ENCODE measurements around the gene ANKRD9.

Gene ANKRD9

GRCh38 chr14:102496331-102496691 is 13.3 kb downstream of the ANKRD9 start:
- Histone ChIP-seq H3K9ac (ENCODE audit: low read length) (no peak overlapping the region), H3K27ac (ENCODE audit: low read depth, low read length) (no peak overlapping the region), H3K36me3 (ENCODE audit: low read length) (no peaks in the 10 kb centered on the region), H3F3A (ENCODE audit: insufficient read depth) (no peaks in the 10 kb centered on the region), H3K9me3 (ENCODE audit: insufficient read depth, low read length) (no peaks in the 10 kb centered on the region), H2AFZ (ENCODE audit: low read depth, low read length, severe bottlenecking) (no peak overlapping the region), H4K20me1 (ENCODE audit: low read depth, low read length) (no peaks in the 10 kb centered on the region), H3K4me3 (ENCODE audit: insufficient read depth, low read length, poor library complexity, severe bottlenecking) (no peak overlapping the region), H3K4me2 (ENCODE audit: low read depth, low read length, poor library complexity, severe bottlenecking) (no peak overlapping the region), H3K27me3 (ENCODE audit: low read length) (no peaks in the 10 kb centered on the region), H3K79me2 (ENCODE audit: insufficient read depth, low read length) (no peaks in the 10 kb centered on the region), H3K9me2 (replicated peaks; ENCODE audit: insufficient read depth, low read length) (no peaks in the 10 kb centered on the region)
- TF ChIP-seq EZH2phosphoT487 (conservative IDR thresholded peaks at IDR 0.05; ENCODE audit: low read length), result no peak
- TF ChIP-seq, protein P1, sequence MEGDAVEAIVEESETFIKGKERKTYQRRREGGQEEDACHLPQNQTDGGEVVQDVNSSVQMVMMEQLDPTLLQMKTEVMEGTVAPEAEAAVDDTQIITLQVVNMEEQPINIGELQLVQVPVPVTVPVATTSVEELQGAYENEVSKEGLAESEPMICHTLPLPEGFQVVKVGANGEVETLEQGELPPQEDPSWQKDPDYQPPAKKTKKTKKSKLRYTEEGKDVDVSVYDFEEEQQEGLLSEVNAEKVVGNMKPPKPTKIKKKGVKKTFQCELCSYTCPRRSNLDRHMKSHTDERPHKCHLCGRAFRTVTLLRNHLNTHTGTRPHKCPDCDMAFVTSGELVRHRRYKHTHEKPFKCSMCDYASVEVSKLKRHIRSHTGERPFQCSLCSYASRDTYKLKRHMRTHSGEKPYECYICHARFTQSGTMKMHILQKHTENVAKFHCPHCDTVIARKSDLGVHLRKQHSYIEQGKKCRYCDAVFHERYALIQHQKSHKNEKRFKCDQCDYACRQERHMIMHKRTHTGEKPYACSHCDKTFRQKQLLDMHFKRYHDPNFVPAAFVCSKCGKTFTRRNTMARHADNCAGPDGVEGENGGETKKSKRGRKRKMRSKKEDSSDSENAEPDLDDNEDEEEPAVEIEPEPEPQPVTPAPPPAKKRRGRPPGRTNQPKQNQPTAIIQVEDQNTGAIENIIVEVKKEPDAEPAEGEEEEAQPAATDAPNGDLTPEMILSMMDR (IDR thresholded peaks at IDR 0.05; ENCODE audit: insufficient read depth, low read length, poor library complexity, severe bottlenecking), result no peak

DNA sequence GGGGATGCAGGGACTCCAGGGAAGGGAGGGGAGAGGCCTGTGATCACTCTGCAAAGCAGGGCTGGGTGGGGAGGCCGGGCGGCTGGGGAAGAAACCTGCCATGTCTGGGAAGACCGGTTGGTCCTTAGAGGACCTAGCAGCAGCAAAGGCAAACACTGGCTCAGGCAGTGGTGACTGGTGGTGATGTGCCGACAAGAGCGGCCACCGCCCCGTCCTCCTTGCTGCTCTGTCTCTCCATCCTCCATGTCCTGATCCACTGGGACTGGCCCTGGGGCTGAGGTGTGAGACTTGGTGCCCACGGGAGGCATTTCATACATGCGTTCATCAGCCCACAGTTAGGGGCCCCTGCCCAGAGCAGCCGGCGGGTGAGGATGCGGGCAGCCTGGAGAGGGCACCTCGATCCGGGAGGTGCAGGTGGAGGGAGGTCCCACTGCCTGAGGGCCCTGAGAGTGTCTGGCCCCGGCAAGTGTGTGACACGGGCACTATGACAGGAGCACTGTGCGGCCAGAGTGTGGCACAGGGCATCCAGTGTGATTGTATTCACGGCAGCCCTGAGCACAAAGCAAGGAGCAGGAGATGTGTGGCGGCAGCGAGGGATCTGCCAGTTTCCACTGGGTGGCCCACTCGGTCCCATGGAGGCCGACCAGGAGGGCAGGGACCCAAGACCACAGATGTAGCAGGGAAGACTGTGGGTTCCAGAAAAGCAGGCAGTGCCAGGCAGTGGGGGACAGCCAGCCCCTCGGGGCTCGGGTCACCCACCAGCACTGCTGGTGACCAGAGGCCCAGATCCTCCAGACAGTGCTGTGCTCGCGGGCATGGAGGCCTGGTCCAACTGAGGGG is 13.9 kb downstream of the ANKRD9 start:
- no peak for TF ChIP-seq EZH2phosphoT487 (conservative IDR thresholded peaks at IDR 0.05; ENCODE audit: low read length)
- TF ChIP-seq, protein P1 (IDR thresholded peaks at IDR 0.05; ENCODE audit: insufficient read depth, low read length, poor library complexity, severe bottlenecking), result no peak
- Histone ChIP-seq H3K27ac (ENCODE audit: low read depth, low read length) (no peak overlapping the region), H2AFZ (ENCODE audit: low read depth, low read length, severe bottlenecking) (no peak overlapping the region)

GRCh38 chr14:102493585-102493984 is 16.0 kb downstream of the ANKRD9 start:
- H2AFZ ChIP-seq (ENCODE audit: low read depth, low read length, severe bottlenecking), result no peak overlapping the region
- H3K4me3 ChIP-seq (ENCODE audit: insufficient read depth, low read length, poor library complexity, severe bottlenecking), result no peak overlapping the region
- no peaks in the 10 kb centered on the region for H3K9me2 ChIP-seq (replicated peaks; ENCODE audit: insufficient read depth, low read length)
- no peaks in the 10 kb centered on the region for H3K79me2 ChIP-seq (ENCODE audit: insufficient read depth, low read length)
- H4K20me1 ChIP-seq (ENCODE audit: low read depth, low read length), result no peaks in the 10 kb centered on the region
- no peak overlapping the region for H3K9ac ChIP-seq (ENCODE audit: low read length)
- TF ChIP-seq, protein P1 (IDR thresholded peaks at IDR 0.05; ENCODE audit: insufficient read depth, low read length, poor library complexity, severe bottlenecking), result no peak
- TF ChIP-seq EZH2phosphoT487 (conservative IDR thresholded peaks at IDR 0.05; ENCODE audit: low read length), result no peak
- no peak overlapping the region for H3K27ac ChIP-seq (ENCODE audit: low read depth, low read length)
- no peaks in the 10 kb centered on the region for H3K27me3 ChIP-seq (ENCODE audit: low read length)
- no peaks in the 10 kb centered on the region for H3K9me3 ChIP-seq (ENCODE audit: insufficient read depth, low read length)
- no peaks in the 10 kb centered on the region for H3K36me3 ChIP-seq (ENCODE audit: low read length)
- no peak overlapping the region for H3K4me2 ChIP-seq (ENCODE audit: low read depth, low read length, poor library complexity, severe bottlenecking)
- H3F3A ChIP-seq (ENCODE audit: insufficient read depth), result no peaks in the 10 kb centered on the region

More for the DNA sequence above, 13.9 kb downstream of the ANKRD9 start:
- no peaks in the 10 kb centered on the region for H4K20me1 ChIP-seq (ENCODE audit: low read depth, low read length)
- no peak overlapping the region for H3K4me3 ChIP-seq (ENCODE audit: insufficient read depth, low read length, poor library complexity, severe bottlenecking)
- no peak overlapping the region for H3K4me2 ChIP-seq (ENCODE audit: low read depth, low read length, poor library complexity, severe bottlenecking)
- no peaks in the 10 kb centered on the region for H3K9me2 ChIP-seq (replicated peaks; ENCODE audit: insufficient read depth, low read length)
- no peaks in the 10 kb centered on the region for H3K79me2 ChIP-seq (ENCODE audit: insufficient read depth, low read length)
- H3K36me3 ChIP-seq (ENCODE audit: low read length), result no peaks in the 10 kb centered on the region
- H3K27me3 ChIP-seq (ENCODE audit: low read length), result no peaks in the 10 kb centered on the region
- H3K9ac ChIP-seq (ENCODE audit: low read length), result no peak overlapping the region
- H3K9me3 ChIP-seq (ENCODE audit: insufficient read depth, low read length), result no peaks in the 10 kb centered on the region
- no peaks in the 10 kb centered on the region for H3F3A ChIP-seq (ENCODE audit: insufficient read depth)

Measured in SU-DHL-6 (cell line).